HG03025 (cell line): ENCODE measurements around the gene UST.
"Not testable (repeated sequence)": the region's sequence is repeated elsewhere in the genome, so short reads cannot be mapped to it uniquely, and the experiment has no call there.

Experiments used
- ATAC-seq: cut with Tn5 transposase; IDR thresholded peaks from one replicate; pipeline ENCODE4 v1.9.1; 2021; ENCODE audit warnings: mild to moderate bottlenecking, moderate library complexity; ENCODE audit not compliant: unreplicated experiment, low FRiP score

Gene UST

DNA sequence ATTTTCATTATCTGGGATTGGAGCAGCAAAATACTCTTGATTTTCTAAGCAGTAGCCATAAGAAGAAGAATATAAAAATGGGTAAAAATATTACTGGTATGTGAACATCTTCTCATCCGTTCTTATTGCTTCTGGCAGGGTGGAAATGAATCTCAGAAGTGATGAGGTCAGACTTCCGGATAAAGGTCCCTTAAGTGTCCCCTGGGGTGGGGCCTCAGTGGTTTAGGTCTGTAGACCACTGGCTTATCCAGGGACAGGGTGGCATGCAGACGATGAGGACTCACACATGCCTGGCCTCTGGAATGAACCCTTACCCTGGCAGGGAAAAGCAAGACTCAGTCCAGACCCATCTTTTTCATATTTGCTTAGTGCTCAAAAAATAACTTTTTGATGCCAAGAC, 143.3 kb downstream of the UST start:
- ATAC-seq = no peak

DNA sequence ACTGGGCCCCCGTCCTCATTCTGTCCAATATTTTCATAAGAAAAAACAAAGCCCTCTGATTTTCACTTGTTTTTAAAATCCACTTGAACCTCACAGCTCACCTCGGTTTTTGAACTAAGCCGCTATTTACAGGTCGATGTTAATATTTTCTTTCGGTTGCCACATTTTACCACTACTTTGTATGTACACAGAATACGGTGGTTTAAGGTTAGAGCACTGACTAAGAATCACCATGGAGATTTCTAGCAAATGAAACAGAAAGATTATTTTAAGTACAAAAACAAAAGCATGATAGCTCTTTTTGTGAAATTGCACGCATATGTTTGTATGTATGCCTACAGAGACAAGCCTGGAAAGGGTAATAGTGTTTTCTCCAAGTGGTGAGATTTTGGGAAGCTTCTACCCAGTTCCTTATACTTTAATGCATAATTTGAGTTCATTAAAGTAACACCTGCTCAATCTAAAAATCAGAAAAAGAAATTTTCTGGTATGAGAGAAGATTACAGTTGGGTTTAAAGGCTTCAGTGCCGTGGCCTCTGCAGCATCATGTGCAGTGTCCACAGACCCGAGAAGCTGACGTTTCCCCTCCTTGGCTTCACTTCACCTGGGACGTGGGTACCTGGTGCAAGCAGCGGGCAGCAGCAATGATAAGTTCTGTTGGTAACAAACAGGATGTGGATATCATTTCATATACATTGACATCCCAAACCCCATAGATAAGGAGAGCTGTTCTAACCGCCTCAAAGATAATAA, 144.0 kb downstream of the UST start:
- no peak for ATAC-seq

DNA sequence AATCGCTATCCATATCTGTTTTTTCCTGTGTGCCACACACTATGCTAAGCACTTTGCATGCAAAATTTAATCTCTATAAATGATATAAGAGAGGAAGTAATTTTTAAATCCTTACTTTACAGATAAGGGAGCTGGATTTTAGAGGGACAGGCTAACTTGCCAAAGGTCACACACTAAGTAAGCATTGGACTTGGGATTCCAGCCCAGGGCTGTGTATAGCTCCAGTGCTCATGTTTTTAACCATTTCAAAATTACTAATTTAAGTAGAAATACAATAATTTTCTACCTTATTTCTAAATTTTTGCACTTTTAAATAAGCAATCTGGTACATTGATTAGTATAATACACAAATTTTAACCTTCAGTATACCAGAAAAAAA, 144.6 kb downstream of the UST start:
- no peak for ATAC-seq

DNA sequence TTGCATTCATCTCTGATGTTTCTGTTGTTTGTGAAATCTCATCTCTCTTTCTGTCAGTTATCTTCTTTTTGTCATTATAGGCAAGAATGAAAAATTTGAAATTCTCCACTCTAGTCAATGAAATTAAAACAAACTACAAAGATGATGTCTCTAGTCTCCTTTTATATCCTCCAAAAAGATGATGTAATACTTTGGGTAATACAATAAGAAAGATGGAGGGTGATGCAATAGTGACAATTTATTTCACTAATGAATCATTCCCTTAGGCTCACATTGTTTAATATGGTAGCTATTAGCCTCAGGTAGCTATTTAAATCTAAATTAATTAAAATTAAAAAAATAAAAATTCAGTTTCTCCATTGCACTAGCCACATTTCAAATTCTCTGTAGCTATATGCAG, 145.4 kb downstream of the UST start:
- ATAC-seq = no peak

DNA sequence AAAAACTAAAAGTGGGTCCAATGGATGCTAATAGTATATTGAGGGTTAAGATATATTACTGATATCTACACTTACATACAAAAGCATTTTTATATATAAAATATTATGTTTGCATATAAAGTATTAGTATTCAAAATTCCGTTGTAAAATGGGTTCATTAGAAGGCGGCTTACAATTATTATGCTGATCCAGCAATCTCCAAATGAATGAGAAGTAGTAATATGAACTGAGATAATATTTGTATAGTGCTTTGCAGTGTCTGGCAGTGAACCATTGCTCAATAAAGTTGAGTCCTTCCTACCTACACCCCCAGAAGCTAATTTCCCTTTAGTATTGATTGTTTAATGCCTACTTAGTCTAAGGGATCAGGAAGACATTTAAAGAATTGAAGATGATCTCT, 146.2 kb downstream of the UST start:
- no peak for ATAC-seq

DNA sequence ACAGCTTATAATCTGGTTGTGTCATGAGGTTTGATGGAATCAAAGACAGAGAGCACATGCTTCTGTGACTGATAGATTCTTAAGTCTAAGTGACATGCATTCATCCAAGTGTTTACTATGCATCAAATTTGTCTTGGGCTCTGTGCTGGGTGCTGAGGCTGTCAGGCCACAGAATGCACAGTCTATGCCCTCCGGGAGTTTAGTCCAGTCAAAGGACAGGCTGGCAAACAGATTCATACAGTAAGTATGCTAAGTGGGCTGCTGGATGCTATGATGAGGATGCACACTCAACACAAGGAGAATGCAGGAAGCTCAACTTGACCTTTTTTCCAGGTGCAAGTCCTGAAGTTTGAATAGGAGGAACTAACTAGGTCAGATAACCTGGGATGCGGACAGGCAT, 146.7 kb downstream of the UST start:
- ATAC-seq = no peak

DNA sequence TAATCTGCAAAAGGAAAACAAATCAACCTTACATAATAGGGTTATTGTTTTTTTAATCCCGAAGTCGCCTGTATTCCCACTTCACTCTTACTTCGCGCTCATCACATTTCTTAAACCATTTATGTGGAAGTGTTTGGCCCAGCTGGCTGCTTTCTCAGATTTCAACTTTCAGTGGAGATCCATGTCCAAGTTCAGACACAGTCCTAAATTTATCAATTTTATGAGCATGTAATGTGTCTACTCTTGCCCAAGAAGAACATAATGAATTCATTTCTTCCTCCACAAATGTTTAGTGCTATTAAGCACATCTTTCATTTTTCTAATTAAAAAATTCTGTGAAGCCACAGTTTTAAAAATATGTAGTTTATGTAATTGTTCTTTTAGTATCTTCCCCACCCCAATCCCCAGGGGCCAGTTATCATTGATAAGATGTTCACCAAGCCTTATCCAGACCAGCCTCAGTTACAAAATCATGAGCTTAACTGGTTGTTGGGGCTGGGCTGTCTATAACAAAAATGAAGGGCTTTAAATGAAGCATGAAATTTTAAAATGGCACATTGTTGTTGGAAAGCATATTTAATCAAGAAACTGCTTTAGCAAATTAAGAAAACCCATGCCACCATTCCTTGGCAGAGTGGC, 151.7 kb downstream of the UST start:
- no peak for ATAC-seq

DNA sequence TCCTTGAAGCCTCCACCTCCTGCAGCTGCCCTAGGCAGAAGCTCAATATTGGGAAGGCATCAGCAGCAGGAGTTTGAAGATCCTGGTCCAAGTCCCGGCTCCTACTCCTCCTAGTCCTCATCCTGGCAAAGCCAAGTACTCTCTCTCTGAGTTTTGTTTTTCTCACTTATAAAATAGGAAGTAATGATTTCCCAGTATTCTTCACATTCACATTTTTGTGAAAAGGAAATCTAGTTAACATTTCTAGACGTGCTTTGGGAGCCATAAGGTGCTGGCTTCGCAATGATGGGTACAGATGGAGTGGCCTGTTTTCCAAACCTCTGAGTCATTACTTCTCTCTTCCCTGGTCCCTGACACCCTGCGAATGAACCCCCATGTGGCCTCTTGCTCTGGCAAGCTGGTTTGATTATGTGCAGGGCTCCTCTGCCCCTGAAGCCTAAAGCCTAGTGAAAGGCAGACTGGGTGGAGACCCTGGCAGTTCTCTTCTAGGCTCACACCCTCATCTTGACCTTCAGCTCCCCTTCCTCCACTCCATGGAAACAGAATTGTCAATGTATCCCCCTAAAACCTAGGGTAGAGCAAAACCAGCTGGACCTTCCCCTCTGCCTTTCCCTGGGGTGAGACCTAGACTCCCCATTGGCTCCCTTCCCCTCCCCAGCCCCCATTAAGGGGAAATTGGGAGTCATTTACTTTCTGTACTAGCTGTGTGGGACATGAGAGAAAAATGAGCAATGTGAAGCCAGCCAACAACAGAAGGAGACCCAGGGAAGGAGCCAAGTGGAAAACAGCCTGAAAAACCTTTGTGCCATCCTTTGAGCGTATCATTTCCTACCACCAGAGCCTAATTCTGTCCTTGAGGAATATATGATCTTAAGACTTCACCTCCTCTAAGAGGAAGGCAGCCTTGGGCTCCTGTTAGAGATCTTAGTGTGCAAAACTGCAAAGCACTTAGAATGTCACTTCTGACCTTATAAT, 158.4 kb downstream of the UST start:
- no peak for ATAC-seq

DNA sequence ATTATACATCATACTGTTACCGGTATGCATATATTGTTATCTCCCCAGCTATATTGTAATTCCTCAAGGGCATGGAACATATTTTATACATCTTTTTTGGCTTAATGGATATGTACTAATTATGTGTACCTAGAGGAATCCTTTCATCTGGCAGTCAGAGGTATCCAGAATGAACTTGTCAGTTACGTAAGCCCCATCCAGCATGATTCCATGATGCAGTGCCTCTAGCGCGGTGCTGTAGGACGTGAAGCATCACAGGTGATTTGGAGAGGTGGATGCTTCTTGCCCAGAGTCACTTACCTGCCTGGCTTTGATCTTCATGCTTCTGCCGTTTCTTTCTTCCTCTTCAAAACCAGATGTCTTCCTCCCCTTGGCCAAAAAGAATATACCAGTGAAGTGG, 159.1 kb downstream of the UST start:
- ATAC-seq = no peak

DNA sequence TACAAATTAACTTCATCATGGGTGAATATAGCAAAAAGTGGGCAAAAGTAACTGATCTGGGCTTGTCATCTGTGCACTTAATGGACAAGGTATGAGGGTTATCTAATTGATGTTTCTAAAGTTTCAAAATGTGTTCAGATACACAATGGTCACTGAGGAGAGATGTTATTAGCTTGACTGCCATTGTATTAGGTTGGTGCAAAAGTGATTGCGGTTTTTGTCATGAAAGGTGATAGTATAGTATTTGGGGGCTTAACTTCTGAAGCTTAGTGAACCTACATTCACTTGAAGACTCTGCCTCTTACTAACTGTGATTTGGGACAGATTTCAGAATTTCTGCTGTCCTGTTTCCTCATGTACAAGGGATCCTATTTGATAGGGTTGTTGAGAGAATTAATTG, 159.6 kb downstream of the UST start:
- no peak for ATAC-seq

DNA sequence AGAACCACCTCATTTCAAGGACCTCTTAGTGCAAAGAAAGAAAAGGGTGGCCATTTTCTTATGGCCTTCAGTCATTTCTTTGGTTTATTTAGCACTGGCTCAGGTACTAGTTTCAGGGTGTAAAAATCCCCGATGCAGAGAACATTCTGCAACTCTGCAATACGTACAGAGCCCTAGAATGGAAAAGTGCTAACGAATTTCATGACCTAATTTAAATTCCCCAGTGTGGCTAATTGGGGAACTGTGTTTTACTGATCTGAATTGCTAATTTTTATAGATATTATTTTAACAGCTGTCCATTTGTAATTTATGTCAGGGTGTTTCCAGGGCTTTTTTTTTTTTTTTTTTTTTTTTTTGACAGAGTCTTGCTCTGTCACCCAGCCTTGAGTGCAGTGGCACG, 160.7 kb downstream of the UST start:
- no peak for ATAC-seq

DNA sequence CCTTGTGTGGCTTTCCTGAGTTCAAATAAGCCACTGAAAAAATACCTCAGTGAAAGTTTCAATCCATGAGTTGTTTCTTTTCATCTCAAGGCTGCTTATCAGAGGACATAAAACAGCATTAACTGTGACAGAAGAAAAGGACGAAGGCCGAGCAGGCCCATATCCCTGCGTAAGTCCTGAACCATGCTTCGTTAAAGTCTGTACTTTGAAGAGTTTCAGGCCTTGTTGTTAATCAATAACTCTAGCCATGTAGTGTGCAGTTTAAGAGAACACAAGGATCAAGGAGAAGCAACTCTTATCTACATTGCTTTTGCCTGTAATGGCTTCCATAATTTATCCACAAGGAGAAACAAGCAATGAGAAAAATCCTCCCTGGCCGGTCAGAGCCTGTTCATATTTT, 165.4 kb downstream of the UST start:
- ATAC-seq = no peak

DNA sequence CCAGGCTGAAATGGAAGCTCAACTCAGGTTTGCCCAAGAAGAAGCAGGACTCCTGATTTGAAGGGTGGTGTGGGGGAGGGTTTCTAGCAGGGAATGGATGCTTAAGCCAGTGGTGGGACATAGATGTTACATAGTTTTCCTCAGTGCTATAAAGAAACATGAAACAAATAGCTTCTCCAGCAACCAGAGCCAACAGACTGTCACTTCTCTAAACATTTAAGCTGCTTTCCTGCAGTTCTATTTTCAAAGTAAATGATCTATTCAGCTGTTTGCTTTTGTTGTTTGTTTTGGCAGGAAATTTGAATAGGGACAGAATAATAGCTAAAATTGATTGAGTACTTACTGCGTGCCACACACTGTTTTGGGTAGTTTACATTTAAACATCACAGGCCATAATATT, 169.0 kb downstream of the UST start:
- no peak for ATAC-seq

DNA sequence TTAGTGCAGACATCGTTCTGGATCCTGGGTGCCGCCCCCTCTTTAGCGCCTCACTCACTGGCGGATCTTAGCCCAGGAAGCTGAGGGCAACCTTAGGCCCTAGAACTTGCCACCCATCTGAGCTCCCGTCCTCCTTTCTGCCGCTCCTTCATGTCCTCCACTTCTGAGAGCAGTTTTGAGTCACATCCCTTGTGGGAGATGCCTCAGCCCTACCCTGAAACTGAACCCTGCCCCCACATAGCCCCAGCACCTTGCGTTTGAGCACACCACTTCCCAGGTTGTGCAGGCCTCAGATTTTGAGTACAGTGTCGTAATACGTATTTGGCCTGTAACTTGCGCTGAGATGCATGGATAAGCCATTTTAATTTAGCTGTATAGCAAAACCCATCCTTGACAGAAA, 169.7 kb downstream of the UST start:
- not testable (repeated sequence) for ATAC-seq

DNA sequence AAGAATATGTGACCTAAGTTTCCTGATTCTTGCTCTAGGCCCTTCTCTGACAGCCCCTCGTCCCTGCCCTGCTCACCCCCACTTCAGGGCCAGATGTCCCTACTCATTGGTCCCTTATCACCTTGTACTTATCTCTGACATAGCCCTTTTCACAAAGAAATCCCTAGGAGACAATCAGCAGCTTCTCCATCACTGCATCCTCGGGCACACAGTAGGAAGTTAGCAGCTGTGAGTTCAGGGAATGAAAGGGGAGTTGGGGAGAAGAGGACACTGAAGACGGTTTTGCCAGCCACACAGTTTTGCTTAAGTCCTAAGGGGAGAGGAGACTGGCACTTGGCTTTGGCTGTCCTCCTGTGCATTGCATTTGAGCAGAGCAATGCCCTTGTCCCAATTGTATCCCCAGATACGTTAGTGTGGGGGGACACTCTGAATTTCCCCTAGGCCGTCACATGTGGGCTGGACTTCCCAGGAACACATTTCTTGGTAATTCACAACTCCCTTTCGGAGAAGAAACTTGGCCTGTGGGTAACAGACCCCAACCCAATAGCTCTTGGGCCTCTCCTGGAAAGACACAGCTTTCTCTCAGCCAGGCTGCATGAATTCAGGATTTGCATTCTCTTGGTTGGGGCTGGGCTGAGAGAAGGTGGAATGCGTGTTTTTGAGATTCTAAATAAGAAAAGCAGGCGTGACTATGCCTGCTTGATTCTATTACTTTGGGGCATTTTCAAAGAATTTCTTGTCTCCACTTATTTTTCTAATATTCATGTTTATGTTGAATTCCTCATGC, 177.6 kb downstream of the UST start:
- no peak for ATAC-seq

DNA sequence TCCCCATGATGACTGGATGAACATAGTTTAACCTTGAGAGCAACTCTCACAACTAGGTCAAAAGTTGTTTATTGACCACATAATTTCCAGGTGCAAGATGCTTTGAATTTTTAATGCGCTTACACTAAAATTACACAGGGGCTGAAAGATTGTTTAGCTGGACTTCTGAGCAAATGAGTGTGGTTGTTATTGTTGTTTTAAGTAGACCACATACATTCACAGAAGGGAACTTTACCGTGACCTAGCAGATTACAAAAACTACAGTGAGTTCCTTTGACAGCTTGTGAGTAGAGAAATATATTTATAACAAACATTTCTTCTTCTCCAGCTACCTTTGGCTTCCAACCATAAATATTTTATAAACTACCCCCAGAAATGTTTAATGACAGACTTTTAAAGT, 178.9 kb downstream of the UST start:
- ATAC-seq = no peak

DNA sequence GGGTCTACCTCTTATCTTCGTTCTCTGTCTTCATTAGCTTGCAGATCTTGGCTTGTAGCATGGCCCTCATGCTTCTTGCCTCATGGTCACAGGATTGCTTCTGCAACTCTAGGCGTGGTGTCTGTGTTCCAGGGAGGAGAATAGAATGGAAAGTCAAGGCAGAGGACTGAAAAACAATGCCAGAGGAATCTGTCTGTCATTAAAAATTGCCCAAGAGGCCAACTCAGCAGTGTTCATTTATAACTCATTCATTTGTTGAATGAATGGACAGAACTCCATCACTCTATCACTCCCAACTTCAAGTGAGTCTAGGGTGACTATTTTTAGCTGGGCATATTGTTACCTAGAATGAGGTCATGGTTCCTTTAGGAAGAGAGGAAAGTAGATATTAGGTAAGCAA, 179.6 kb downstream of the UST start:
- ATAC-seq = no peak

DNA sequence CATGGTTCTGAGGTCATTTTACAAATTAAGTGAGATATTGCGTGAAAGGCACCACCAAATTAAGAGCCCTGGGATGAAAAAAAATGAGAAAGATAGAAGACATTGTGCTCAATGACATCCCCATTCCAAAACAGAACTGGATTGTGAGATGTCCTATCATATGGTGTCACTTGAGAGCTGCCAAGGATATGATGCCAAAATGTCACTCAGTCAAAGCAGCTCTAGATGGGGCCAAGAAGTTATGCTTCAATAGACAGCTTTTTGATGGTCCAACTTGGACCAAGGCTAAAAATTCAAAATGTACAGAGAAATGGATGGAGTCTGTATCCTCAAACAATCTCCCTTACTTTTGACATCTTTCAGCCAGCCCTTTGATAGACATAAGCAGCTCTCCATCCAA, 180.8 kb downstream of the UST start:
- no peak for ATAC-seq

DNA sequence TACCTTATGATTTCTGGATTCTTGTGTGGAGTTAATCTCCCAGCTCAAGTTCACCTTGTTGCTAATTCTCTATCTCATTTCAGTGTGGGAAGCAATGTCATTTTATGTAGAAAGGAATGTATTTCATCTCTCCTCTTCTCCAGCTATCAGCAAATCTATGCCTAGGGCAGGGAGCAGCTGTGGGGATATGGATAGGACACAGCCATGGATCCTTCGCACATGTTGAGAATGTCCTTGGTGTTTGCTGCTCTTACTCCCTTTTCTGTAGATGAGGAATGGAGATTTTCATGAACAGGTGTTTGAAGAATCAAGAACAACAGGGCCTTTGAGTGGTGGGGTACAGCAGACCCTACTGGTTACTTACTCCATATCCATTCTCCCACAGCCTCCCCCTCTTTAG, 182.0 kb downstream of the UST start:
- no peak for ATAC-seq

DNA sequence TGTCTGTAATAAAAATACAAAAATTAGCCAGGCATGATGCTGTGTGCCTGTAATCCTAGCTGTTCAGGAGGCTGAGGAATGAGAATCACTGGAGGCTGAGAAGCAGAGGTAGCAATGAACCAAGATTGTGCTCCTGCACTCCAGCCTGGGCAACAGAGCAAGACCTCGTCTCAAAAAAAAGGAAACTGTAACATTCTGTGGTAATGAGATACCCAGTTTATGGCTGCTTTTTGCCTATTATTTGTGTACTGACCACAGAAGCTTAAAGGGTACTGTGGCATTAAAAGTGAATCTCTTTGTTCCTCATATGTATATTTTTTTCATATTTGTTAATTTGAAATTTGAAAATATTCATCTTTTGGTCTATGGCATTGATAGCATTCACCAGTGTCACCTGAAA, 185.4 kb downstream of the UST start:
- no peak for ATAC-seq

DNA sequence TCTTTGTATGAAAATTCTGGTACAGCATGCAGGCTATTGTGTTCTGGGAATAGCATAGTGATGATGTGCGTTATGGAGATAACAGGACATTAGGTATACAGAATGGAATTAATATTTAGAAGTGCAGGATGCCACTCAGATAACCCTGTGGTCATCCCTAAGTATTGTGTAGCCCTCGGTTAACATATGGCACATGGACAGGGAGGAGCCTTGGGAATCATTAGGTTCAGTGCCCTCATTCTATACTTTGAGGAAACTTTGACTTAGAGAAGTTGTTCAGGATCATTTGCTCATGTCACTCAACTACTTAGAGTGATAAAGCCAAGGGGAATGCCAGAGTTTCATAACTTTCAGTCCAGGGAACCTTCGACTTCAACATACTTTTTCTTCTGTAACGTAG, 185.9 kb downstream of the UST start:
- ATAC-seq = no peak
